DND-41 (cell line): ENCODE measurements around the gene ZNF560.

ENCODE experiments used
- EZH2 ChIP-seq: IDR thresholded peaks from 3 replicates; pipeline ENCODE4 v1.6.1; 2012; ENCODE audit warnings: borderline replicate concordance, low read depth, mild to moderate bottlenecking, moderate library complexity, low read length, inconsistent platforms; ENCODE audit not compliant: severe bottlenecking
- TF ChIP-seq, protein P1 (sequence below): IDR thresholded peaks from 2 replicates; pipeline ENCODE4 v1.5.1; 2012; ENCODE audit warnings: borderline replicate concordance, low read length, moderate library complexity, mild to moderate bottlenecking; ENCODE audit not compliant: poor library complexity, severe bottlenecking; ENCODE audit errors: extremely low read depth

- TF ChIP-seq, protein P1, sequence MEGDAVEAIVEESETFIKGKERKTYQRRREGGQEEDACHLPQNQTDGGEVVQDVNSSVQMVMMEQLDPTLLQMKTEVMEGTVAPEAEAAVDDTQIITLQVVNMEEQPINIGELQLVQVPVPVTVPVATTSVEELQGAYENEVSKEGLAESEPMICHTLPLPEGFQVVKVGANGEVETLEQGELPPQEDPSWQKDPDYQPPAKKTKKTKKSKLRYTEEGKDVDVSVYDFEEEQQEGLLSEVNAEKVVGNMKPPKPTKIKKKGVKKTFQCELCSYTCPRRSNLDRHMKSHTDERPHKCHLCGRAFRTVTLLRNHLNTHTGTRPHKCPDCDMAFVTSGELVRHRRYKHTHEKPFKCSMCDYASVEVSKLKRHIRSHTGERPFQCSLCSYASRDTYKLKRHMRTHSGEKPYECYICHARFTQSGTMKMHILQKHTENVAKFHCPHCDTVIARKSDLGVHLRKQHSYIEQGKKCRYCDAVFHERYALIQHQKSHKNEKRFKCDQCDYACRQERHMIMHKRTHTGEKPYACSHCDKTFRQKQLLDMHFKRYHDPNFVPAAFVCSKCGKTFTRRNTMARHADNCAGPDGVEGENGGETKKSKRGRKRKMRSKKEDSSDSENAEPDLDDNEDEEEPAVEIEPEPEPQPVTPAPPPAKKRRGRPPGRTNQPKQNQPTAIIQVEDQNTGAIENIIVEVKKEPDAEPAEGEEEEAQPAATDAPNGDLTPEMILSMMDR = no peak
- TF ChIP-seq EZH2 = no peak
Measured at GRCh38 chr19:9453953-9454352, 44.5 kb downstream of the ZNF560 start.
